ENCODE measurements around the gene SEC16B. TPM values are rescaled to one million over a fixed set of nuclear protein-coding genes. Genes with fewer than 3 reads are reported as not detected.

Gene SEC16B
- total and polyA plus RNA-seq, 2 experiments from 2014 or later = 1.8 to 1.9 TPM

DNA sequence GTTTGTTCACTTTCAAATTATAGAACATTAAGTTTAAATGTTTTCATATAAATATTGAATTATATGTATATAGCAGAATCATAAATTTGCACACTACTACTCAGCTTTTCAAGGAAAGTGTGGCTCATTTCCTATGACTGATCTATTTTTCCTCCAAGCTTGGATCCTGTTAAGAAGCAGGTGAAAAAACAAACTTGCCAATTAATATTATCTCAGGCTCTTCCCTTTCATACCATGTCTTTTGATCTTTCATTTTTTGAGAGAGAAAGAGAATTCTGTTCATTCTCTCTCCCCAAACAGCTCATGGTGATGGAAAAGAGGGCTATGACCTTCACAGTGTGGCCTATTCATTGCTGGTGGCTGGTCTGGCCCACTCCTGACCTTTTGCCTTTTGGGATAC, 43.7 kb downstream of the SEC16B start:
- peak overlapping the region; percentile 49 for H3K4me2 ChIP-seq (ENCODE audit: unreplicated experiment)
- H3K4me3 ChIP-seq = no peak overlapping the region
- no peak overlapping the region for H2AFZ ChIP-seq
- TF ChIP-seq EZH2 (IDR thresholded peaks at IDR 0.05; ENCODE audit: insufficient read depth, poor library complexity, severe bottlenecking) (no peak), EZH2phosphoT487 (IDR thresholded peaks at IDR 0.05; ENCODE audit: insufficient read depth, low read depth) (no peak)
- no peaks in the 10 kb centered on the region for H3K27me3 ChIP-seq (replicated peaks; ENCODE audit: insufficient read depth)
- no peaks in the 10 kb centered on the region for H3K9me2 ChIP-seq (ENCODE audit: insufficient read depth)
- peak; percentile 38 for DNase-seq
- H4K20me1 ChIP-seq (ENCODE audit: insufficient read depth) = no peaks in the 10 kb centered on the region
- no peaks in the 10 kb centered on the region for H3K79me2 ChIP-seq (ENCODE audit: insufficient read depth)
- peak overlapping the region; percentile 59; the same call in 1 of the 2 replicates for H3K27ac ChIP-seq
- peaks cover 32% of the 10 kb centered on the region for H3K4me1 ChIP-seq (ENCODE audit: insufficient read depth)
- no peaks in the 10 kb centered on the region for H3K9me3 ChIP-seq (ENCODE audit: low read depth)
- peaks cover 41% of the 10 kb centered on the region for H3F3A ChIP-seq (ENCODE audit: insufficient read depth)
- no peak overlapping the region for H3K9ac ChIP-seq
- no peaks in the 10 kb centered on the region for H3K36me3 ChIP-seq (ENCODE audit: low read depth)
- in situ Hi-C loops (cut with MboI) = no loop called here

GRCh38 chr1:177925006-177925405, 44.9 kb downstream of the SEC16B start:
- H3K4me3 ChIP-seq = no peak overlapping the region
- H3K4me2 ChIP-seq (ENCODE audit: unreplicated experiment) = no peak overlapping the region
- H4K20me1 ChIP-seq (ENCODE audit: insufficient read depth) = no peaks in the 10 kb centered on the region
- peaks cover 41% of the 10 kb centered on the region for H3F3A ChIP-seq (ENCODE audit: insufficient read depth)
- in situ Hi-C loops (cut with MboI) = no loop called here
- no peak overlapping the region for H3K9ac ChIP-seq
- no peaks in the 10 kb centered on the region for H3K9me3 ChIP-seq (ENCODE audit: low read depth)
- WGBS, 2 experiments (ENCODE audit: low coverage in 1 of 2, low lambda C conversion rate in 2 of 2, missing lambda C conversion rate in 2 of 2) = 31 to 39% methylated on average over 2 of the region's 2 CpGs
- H3K27ac ChIP-seq = no peak overlapping the region
- no peaks in the 10 kb centered on the region for H3K79me2 ChIP-seq (ENCODE audit: insufficient read depth)
- no peaks in the 10 kb centered on the region for H3K9me2 ChIP-seq (ENCODE audit: insufficient read depth)
- no peak for DNase-seq
- H2AFZ ChIP-seq = no peak overlapping the region
- no peaks in the 10 kb centered on the region for H3K27me3 ChIP-seq (replicated peaks; ENCODE audit: insufficient read depth)
- H3K4me1 ChIP-seq (ENCODE audit: insufficient read depth) = peaks cover 32% of the 10 kb centered on the region
- TF ChIP-seq EZH2 (IDR thresholded peaks at IDR 0.05; ENCODE audit: insufficient read depth, poor library complexity, severe bottlenecking) = no peak
- TF ChIP-seq EZH2phosphoT487 (IDR thresholded peaks at IDR 0.05; ENCODE audit: insufficient read depth, low read depth) = no peak
- no peaks in the 10 kb centered on the region for H3K36me3 ChIP-seq (ENCODE audit: low read depth)

DNA sequence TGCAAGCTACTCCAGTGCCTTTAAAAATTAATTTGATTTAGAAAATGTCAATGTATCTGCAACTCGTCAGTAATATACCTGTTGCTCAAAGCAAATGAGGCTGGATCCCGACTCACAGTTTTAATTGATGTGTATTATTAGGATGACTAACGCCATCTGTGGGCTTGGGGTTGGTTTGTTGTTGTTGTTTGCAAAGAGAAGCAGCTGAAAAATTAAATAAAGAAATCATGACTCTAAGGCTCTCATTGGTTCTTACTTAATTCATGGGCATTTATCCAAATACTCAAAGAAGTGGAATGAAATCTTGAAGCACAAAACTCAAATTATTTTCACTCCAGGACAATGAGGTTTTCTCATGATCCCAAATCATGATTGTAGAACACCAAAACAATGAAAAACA, 46.4 kb downstream of the SEC16B start:
- Histone ChIP-seq H3K27ac (no peak overlapping the region), H3K79me2 (ENCODE audit: insufficient read depth) (no peaks in the 10 kb centered on the region), H3K9me2 (ENCODE audit: insufficient read depth) (no peaks in the 10 kb centered on the region), H3K4me3 (no peak overlapping the region), H3F3A (ENCODE audit: insufficient read depth) (peaks cover 34% of the 10 kb centered on the region), H2AFZ (no peak overlapping the region), H3K9me3 (ENCODE audit: low read depth) (no peaks in the 10 kb centered on the region), H3K36me3 (ENCODE audit: low read depth) (no peaks in the 10 kb centered on the region), H3K9ac (no peak overlapping the region), H4K20me1 (ENCODE audit: insufficient read depth) (no peaks in the 10 kb centered on the region), H3K27me3 (replicated peaks; ENCODE audit: insufficient read depth) (no peaks in the 10 kb centered on the region), H3K4me2 (ENCODE audit: unreplicated experiment) (no peak overlapping the region), H3K4me1 (ENCODE audit: insufficient read depth) (peaks cover 31% of the 10 kb centered on the region)
- in situ Hi-C loops (cut with MboI) = no loop called here
- 43% methylated on average over 3 of the region's 3 CpGs for WGBS, 2 experiments (ENCODE audit: low coverage in 1 of 2, low lambda C conversion rate in 2 of 2, missing lambda C conversion rate in 2 of 2)
- TF ChIP-seq EZH2phosphoT487 (IDR thresholded peaks at IDR 0.05; ENCODE audit: insufficient read depth, low read depth) = no peak
- no peak for TF ChIP-seq EZH2 (IDR thresholded peaks at IDR 0.05; ENCODE audit: insufficient read depth, poor library complexity, severe bottlenecking)
- no peak for DNase-seq

DNA sequence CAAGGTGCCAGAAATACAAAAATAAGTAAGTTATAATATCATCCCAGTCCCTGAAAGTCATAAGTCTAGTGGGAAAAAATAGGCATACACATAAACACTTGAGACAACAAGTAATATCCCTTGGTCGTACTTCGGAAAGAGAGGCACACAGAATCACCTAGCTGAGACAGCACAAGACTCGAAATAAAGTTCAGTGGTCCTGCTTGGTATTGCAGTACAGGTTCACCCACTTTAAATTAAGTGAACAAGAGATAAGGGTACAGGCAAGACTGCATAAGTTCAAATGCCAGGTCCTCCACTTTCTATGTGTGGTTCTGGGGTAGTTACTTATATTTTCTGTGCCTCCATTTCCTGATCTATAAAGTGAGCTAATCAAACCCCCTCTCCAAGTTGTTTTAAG, 47.6 kb downstream of the SEC16B start:
- H3K4me1 ChIP-seq (ENCODE audit: insufficient read depth) = peaks cover 19% of the 10 kb centered on the region
- no peak overlapping the region for H3K4me2 ChIP-seq (ENCODE audit: unreplicated experiment)
- no peak overlapping the region for H2AFZ ChIP-seq
- no peaks in the 10 kb centered on the region for H3K9me2 ChIP-seq (ENCODE audit: insufficient read depth)
- no peaks in the 10 kb centered on the region for H3K9me3 ChIP-seq (ENCODE audit: low read depth)
- H4K20me1 ChIP-seq (ENCODE audit: insufficient read depth) = no peaks in the 10 kb centered on the region
- no peak overlapping the region for H3K4me3 ChIP-seq
- in situ Hi-C loops (cut with MboI) = no loop called here
- H3K79me2 ChIP-seq (ENCODE audit: insufficient read depth) = no peaks in the 10 kb centered on the region
- H3K27me3 ChIP-seq (replicated peaks; ENCODE audit: insufficient read depth) = no peaks in the 10 kb centered on the region
- 88 to 91% methylated on average over 3 of the region's 3 CpGs for WGBS, 2 experiments (ENCODE audit: low coverage in 1 of 2, low lambda C conversion rate in 2 of 2, missing lambda C conversion rate in 2 of 2)
- no peak overlapping the region for H3K9ac ChIP-seq
- no peak for DNase-seq
- TF ChIP-seq EZH2phosphoT487 (IDR thresholded peaks at IDR 0.05; ENCODE audit: insufficient read depth, low read depth) (no peak), EZH2 (IDR thresholded peaks at IDR 0.05; ENCODE audit: insufficient read depth, poor library complexity, severe bottlenecking) (no peak)
- H3K27ac ChIP-seq = no peak overlapping the region
- peaks cover 22% of the 10 kb centered on the region for H3F3A ChIP-seq (ENCODE audit: insufficient read depth)
- no peaks in the 10 kb centered on the region for H3K36me3 ChIP-seq (ENCODE audit: low read depth)

DNA sequence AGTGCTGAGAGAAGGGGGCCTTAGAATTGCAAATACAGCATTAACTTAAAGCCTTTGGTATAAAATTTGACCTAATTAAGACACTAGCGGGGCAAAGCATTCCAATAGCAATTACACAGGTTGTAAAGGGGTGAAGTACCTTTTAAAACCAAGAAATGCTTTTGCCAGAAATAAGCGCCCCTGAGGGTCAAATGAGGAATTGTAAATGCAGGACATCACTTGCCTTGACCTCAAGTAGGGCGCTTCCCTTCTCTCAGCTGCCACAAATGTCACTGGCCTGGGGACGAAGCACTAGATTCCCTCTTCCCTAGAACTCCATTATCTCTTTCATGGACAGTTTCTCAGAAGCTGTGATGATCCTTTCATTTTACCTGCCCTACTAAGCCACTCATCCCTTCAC, 48.3 kb downstream of the SEC16B start:
- H4K20me1 ChIP-seq (ENCODE audit: insufficient read depth) = no peaks in the 10 kb centered on the region
- no peaks in the 10 kb centered on the region for H3K9me2 ChIP-seq (ENCODE audit: insufficient read depth)
- H2AFZ ChIP-seq = no peak overlapping the region
- in situ Hi-C loops (cut with MboI) = no loop called here
- WGBS, 2 experiments (ENCODE audit: low coverage in 1 of 2, low lambda C conversion rate in 2 of 2, missing lambda C conversion rate in 2 of 2) = 71 to 81% methylated on average over 4 of the region's 4 CpGs
- H3K79me2 ChIP-seq (ENCODE audit: insufficient read depth) = no peaks in the 10 kb centered on the region
- TF ChIP-seq EZH2 (IDR thresholded peaks at IDR 0.05; ENCODE audit: insufficient read depth, poor library complexity, severe bottlenecking) = no peak
- no peak for TF ChIP-seq EZH2phosphoT487 (IDR thresholded peaks at IDR 0.05; ENCODE audit: insufficient read depth, low read depth)
- H3K9ac ChIP-seq = no peak overlapping the region
- H3K4me1 ChIP-seq (ENCODE audit: insufficient read depth) = peaks cover 14% of the 10 kb centered on the region
- H3F3A ChIP-seq (ENCODE audit: insufficient read depth) = peaks cover 16% of the 10 kb centered on the region
- no peaks in the 10 kb centered on the region for H3K27me3 ChIP-seq (replicated peaks; ENCODE audit: insufficient read depth)
- no peak overlapping the region for H3K4me2 ChIP-seq (ENCODE audit: unreplicated experiment)
- H3K36me3 ChIP-seq (ENCODE audit: low read depth) = no peaks in the 10 kb centered on the region
- no peak overlapping the region for H3K4me3 ChIP-seq
- no peak for DNase-seq
- H3K27ac ChIP-seq = no peak overlapping the region
- no peaks in the 10 kb centered on the region for H3K9me3 ChIP-seq (ENCODE audit: low read depth)

Data from GM23248 (cell line).